AG04449 (cell line): ENCODE results near the gene DSE.

Experiments
- CTCF ChIA-PET: fragments of 350-600 bp; formaldehyde crosslinking; extraction: SDS; loops from one replicate; lab custom pipeline; 2021; ENCODE audit warnings: antibody characterized with exemption; lab: Yijun Ruan, JAX
- POLR2A ChIA-PET: fragments of 400-600, 350-600 bp; formaldehyde crosslinking; extraction: SDS; loops from one replicate; lab custom pipeline; 2020; ENCODE audit warnings: antibody characterized with exemption, inconsistent platforms; lab: Yijun Ruan, JAX
- DNase-seq: peaks from one replicate; pipeline ENCODE4 v3.0.0-alpha.2; 2010; ENCODE audit warnings: low read depth, low spot score
- H3K4me3 ChIP-seq: 2 replicates; pipeline ENCODE4 v1.5.1; 2011; ENCODE audit warnings: low read depth, mild to moderate bottlenecking, control low read depth, low read length
- CTCF ChIP-seq: IDR thresholded peaks from one replicate; pipeline ENCODE4 v1.5.1; 2011; ENCODE audit warnings: mild to moderate bottlenecking, moderate library complexity, low read length, control low read depth, inconsistent platforms; ENCODE audit not compliant: insufficient read depth; ENCODE audit errors: missing control alignments

DSE gene

GRCh38 chr6:116446399-116446798, 75.7 kb downstream of the DSE start:
- CTCF ChIA-PET: interaction anchor here (0.7 to 5.6 kb wide), 7 partner anchors 19 to 166 kb away, joined by 3 to 49 read pairs (median 5); partner anchors contain the start of genes CALHM5 and TSPYL1
- no peak overlapping the region for H3K4me3 ChIP-seq
- POLR2A ChIA-PET: no interaction called here
- no peak for TF ChIP-seq CTCF
- DNase-seq: no peak

GRCh38 chr6:116447052-116447451, 76.3 kb downstream of the DSE start:
- POLR2A ChIA-PET: interaction anchor here (0.9 to 1.1 kb wide), 3 partner anchors 11 to 76 kb away, joined by 4 read pairs; partner anchors contain the start of gene DSE
- DNase-seq: no peak
- no peak for TF ChIP-seq CTCF
- no peak overlapping the region; the same call in 1 of the 2 replicates for H3K4me3 ChIP-seq
- CTCF ChIA-PET: interaction anchor here (0.7 to 5.6 kb wide), 8 partner anchors 20 to 159 kb away, joined by 3 to 49 read pairs (median 4); partner anchors contain the start of gene CALHM5

- POLR2A ChIA-PET: interaction anchor here (0.9 to 1.1 kb wide), 3 partner anchors 10 to 76 kb away, joined by 4 read pairs; partner anchors contain the start of gene DSE
- no peak for TF ChIP-seq CTCF
- no peak overlapping the region for H3K4me3 ChIP-seq
- CTCF ChIA-PET: interaction anchor here (1.3 to 1.4 kb wide), 2 partner anchors 25 to 160 kb away, joined by 3 to 5 read pairs; no protein-coding TSS in a partner anchor
- DNase-seq: peak; percentile 99
Measured at GRCh38 chr6:116447496-116448011, 76.8 kb downstream of the DSE start.

GRCh38 chr6:116449565-116449964, 78.8 kb downstream of the DSE start:
- ChIA-PET POLR2A (no interaction called here), CTCF (interaction anchor here (0.7 to 2.2 kb wide), 3 partner anchors 11 to 181 kb away, joined by 3 to 6 read pairs (median 4); partner anchors contain the start of gene CALHM6)
- no peak overlapping the region for H3K4me3 ChIP-seq
- DNase-seq: no peak
- TF ChIP-seq CTCF: no peak

GRCh38 chr6:116450185-116450710, 79.5 kb downstream of the DSE start:
- ChIA-PET CTCF (interaction anchor here (0.8 to 2.2 kb wide), 4 partner anchors 11 to 163 kb away, joined by 3 to 6 read pairs (median 4); partner anchors contain the start of gene CALHM6), POLR2A (no interaction called here)
- no peak overlapping the region for H3K4me3 ChIP-seq
- TF ChIP-seq CTCF: no peak
- no peak for DNase-seq
